Activated CD8-positive, alpha-beta memory T cell treated with anti-CD3 and anti-CD28 coated beads, Interleukin-2, amount 50 U/mL, for 1 hour (primary cell): ENCODE results near the gene TOPORS.
"Not testable (repeated sequence)": the region's sequence is repeated elsewhere in the genome, so short reads cannot be mapped to it uniquely, and the experiment has no call there.

Source experiments
- DNase-seq: peaks from one replicate; pipeline ENCODE4 v3.0.0-alpha.2; 2020; ENCODE audit errors: extremely low read depth

The TOPORS gene

DNA sequence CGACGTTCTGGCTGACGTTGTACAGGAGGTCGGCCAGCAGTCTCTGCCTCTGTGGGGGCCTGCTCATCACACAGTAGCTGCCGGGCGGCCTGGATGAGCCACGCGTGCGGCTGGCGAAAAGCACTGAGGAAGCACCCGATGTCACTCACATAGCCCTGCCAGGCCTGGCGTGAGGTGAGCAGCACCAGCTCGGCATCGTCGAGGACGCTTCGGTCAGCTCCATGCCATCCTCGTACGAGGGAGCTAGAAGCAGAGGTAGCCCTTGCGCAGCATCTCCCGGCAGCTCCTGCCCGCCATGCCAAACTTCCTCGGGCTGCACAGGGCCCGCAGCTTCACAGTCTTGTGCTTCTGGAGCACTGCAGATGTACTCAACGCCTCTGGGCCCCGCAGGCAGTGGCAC lies 14.4 kb upstream of the TOPORS start:
- DNase-seq, result no peak

- DNase-seq, result no peak
Measured at GRCh38 chr9:32565967-32566366, 13.6 kb upstream of the TOPORS start.

DNA sequence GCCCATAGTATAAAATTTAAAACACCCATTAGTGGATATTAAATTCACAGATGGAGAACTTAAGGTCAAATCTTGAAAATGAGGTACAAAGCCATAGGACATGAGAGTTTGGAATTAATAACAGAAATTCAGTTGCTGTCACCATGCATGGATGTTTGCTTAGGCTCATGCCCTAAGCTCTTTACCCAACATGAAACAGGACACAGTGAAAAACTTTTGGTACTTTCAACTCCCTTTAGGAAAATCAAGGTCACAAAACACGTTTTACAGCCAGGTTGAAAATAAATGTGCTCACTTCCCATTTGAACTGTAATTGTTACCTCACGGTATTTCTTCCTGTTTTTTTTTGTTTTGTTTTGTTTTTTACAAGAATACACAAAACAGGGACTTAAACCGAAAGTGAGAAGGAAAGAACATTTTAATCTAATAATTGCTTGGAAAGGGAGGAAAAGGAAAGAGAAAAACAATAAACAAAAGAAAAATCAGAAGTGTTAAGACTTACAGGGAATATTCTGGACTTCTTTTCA lies 6.1 kb upstream of the TOPORS start:
- DNase-seq, result no peak

DNA sequence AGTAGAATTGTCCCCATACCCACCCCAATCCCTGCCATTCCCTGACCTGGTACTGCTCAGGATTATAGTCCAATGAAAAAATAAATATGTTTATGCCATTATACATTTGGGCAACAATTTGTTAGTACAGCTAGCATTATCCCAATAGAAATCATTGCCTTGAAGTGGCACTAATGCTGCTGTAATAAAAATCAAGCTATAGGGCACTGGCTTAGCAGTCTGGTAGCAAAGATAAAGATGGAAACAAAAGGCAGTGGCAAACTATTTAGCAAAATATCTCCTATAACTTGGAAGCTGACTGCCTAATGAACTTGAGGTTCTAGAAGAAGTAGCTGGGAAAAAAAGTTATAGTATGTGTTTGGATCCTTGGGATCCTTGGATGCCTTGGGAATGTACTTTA lies 2.2 kb upstream of the TOPORS start:
- no peak for DNase-seq

GRCh38 chr9:32554107-32554506 lies 1.7 kb upstream of the TOPORS start:
- DNase-seq, result no peak

- DNase-seq, result no peak
Measured at GRCh38 chr9:32551276-32552051, 922 bp downstream of the TOPORS start.

DNA sequence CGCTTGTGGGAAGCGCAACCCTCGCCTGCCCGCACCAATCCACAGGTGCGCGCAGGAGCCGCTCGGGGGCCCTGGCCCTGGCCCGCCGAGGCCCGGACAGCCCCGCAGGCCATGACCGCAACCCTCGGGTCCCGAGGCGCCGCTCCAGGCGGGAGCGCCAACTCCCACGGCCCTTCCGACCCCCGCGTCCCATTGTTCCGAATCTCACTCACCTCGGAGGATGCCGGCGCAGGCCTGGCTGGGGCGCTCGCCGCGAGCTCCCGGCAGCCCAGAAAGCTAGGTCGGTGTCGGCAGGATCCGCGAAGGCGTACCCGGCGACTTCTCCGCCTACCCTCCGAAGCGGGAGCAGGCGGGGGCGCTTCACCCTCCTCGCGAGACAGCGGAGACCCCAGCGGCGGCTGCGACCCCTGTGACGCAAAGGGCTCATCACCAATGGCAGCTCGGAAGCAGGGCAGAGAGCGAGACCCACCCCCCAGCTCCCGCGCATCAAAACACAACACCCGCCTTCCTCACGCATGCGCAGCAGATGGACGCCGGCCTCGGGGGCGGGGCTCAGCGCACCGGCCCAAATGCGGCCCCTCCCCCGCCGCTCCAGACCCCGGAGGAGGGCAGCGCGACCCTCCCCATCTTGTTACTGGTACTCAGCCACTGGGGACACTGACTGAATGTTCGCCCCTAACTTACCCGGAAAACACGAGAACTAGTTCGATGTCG lies 1.7 kb downstream of the TOPORS start:
- DNase-seq, result peak; percentile 98

GRCh38 chr9:32550150-32550561 lies 2.2 kb downstream of the TOPORS start:
- no peak for DNase-seq

DNA sequence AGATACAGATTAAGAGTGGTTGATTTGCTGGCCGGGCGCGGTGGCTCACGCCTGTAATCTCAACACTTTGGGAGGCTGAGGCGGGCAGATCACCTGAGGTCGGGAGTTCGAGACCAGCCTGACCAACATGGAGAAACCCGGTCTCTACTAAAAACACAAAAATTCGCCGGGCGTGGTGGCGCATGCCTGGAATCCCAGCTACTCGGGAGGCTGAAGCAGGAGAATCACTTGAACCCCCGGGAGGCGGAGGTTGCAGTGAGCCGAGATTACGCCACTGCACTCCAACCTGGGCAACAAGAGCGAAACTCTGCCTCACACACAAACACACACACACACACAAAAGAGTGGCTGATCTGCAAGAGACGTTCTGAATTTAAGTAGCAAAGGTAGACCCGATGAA lies 4.2 kb downstream of the TOPORS start:
- not testable (repeated sequence) for DNase-seq

DNA sequence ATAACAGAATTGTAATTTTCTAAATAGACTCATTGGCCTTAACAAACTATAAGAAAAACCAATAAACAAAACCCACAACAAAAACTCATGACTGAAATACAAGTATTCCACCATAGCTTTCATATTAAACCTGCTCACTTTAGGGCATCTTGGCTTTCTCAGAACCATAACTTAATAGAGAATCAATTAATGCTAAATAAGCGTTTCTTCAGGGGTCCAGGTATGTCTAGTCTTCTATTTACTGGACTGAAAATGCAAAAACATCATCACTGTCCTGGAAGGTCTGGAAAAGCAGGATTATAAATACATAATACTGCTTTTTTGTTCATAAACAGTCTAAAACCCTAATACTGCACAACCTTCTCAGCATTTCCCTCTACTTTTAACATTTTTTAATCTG lies 6.5 kb downstream of the TOPORS start:
- DNase-seq, result no peak

- DNase-seq, result no peak
Measured at GRCh38 chr9:32543047-32543446, 9.3 kb downstream of the TOPORS start.

DNA sequence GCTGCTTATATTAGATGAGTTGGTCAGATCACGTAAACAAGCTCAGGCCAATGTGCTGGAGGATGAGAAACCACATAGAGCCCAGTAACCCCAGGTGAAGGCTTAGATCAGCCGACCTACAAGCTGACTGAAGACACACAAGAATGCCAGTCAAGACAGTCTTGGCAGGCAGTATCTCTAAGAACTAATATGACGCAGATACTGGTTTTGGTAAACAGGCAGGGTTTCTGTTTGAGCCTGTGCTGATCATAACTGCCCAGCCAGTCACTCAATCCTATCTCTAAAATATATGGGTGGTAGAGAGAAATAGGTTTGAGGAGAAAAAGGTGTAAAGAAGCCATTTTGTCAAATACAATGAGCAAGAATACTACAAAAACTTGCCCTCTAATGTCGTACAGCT lies 18.6 kb downstream of the TOPORS start:
- DNase-seq, result no peak

DNA sequence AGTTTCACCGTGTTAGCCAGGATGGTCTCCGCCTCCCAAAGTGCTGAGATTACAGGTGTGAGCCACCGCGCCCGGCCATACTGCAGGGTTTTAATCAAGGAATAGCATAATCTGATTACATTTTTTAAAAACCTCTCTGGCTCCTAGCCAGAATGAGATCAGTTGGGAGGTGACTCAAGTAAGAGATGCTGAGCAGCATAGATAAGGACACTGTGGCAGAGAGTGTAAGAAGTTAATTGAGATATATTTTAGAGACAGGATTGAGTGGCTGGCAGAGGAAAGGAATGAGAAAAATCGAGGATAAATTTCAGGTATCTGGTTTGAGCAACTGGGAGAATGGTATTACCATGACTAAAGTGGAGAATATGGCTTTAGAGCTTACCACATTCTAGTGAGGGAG lies 19.1 kb downstream of the TOPORS start:
- DNase-seq, result no peak

DNA sequence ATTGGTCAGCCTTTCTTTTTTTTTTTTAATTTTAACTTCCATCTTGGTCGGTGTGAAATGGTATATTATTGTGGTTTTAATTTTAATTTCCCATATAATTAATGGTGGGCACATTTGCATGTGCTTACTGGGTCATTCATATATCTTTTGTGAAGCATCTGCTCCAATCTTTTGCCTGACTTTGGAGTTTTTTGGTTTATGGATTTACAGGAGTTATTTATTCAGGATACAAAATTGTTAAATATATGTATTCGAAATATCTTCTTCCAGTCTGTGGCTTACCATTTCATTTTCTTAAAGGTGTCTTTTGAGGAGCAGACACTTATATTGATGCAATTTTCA lies 25.7 kb downstream of the TOPORS start:
- no peak for DNase-seq

DNA sequence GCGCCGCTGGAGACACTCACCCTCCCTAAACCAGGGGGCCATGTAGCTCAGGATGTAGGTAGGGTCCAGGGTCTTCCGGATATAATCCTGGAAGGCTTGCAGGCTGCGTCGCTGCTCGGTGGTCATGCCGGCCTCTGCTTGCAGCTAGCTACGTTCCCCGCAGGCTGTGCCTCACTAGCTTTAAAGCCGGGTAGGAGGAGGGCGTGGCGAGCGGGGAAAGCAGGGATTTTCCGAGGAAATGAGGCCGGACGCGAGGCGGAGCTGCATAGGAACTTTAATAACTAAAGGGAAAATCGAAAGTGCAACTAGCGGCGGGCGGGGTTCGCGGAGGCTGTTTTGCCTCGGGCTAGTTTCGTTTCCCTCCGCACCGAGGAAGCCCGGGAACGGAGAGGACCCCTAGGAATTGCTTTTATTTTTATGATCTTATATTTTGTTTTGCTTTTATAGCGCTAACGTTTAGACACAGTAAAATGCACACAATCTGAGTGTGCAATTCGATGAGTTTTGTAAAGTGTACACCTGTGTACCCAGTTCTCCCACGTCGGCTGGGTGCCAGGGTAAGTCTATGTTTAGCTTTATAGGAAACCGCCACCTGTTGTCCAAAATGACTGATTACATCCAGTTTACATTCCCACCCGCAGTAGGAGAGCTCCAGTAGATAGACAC lies 26.2 kb downstream of the TOPORS start, which contains the start of gene RIGI:
Gene RIGI (minus strand): TSS at position 156 of the 666 bp plus-strand sequence. CDS start 30 bp downstream, at position 126.
- peak; percentile 54 for DNase-seq

DNA sequence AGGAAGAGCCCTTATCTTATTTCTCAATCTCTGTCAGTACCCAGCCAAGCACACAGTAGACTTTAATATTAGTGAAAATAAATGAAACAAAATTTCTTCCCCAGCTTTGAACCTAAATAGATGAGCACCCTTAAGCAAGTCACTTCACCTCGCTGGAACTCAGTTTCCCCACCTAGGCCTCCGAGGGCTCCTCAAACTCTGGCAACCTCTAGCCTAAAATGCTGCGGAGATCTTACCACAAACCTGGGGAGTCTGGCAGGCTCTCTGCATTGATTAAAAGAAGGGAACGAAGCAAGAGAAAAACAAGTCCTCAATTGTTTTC lies 26.7 kb downstream of the TOPORS start:
- no peak for DNase-seq

GRCh38 chr9:32524892-32525708 lies 27.3 kb downstream of the TOPORS start:
- no peak for DNase-seq

DNA sequence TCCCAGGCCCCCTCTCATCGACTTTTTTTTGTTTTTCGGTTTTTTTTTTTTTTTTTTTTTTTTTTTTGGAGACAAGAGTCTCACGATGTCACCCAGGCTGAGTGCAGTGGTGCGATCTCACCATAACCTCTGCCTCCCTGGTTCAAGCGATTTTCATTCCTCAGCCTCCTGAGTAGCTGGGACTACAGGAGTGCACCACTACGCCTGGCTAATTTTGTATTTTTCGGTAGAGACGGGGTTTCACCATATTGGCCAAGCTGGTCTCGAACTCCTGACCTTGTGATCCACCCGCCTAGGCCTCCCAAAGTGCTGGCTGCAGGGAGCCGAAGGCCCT lies 27.9 kb downstream of the TOPORS start:
- DNase-seq, result not testable (repeated sequence)

GRCh38 chr9:32523910-32524309 lies 28.5 kb downstream of the TOPORS start:
- no peak for DNase-seq

DNA sequence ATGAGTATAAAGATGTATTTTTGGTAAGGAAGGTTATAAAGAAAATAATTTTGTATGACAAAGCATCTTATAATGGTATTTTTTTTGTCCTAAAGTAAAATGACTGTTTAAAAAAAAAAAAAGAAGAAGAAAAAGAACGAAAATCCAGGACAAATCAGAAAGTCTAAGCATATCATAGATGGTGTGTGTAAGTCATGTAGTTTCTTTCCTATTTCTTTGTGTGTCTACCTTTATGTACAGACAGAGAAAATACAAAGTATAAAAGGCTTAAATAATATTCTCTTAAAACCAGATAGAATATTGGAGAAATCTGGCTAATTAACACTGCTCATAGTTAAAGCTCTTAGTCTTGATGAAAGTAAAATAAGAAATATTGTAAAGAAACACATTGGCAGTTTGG lies 34.1 kb downstream of the TOPORS start:
- DNase-seq, result no peak

GRCh38 chr9:32516241-32516640 lies 36.1 kb downstream of the TOPORS start:
- DNase-seq, result no peak

DNA sequence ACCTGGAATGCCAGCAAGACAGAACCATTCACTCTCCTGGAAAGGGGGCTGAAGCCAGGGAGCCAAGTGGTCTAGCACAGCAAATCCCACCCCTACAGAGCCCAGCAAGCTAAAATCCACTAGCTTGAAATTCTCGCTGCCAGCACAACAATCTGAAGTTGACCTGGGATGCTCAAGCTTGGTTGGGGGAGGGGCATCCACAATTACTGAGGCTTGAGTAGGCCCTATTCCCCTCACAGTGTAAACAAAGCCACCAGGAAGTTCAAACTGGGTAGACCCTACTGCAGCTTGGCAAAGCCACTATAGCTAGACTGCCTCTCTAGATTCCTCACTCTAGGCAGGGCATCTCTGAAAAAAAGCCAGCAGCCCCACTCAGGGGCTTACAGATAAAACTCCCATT lies 43.7 kb downstream of the TOPORS start:
- no peak for DNase-seq
